ENCODE measurements around the gene ATRN. TPM values are rescaled to one million over a fixed set of nuclear protein-coding genes. Genes with fewer than 3 reads are reported as not detected.

ATRN gene
- total RNA-seq, 1 donor from 2014 or later = 33.5 TPM

- no peak for DNase-seq (ENCODE audit: low read depth)
Measured at GRCh38 chr20:3654326-3655130, 183.7 kb downstream of the ATRN start.

- DNase-seq (ENCODE audit: low read depth) = no peak
Measured at GRCh38 chr20:3655131-3655405, 184.2 kb downstream of the ATRN start.

GRCh38 chr20:3658019-3658715, 187.3 kb downstream of the ATRN start:
- no peak for DNase-seq (ENCODE audit: low read depth)

GRCh38 chr20:3658716-3659491, 188.1 kb downstream of the ATRN start:
- no peak for DNase-seq (ENCODE audit: low read depth)

- no peak for DNase-seq (ENCODE audit: low read depth)
Measured at GRCh38 chr20:3659492-3660261, 188.9 kb downstream of the ATRN start.

GRCh38 chr20:3660262-3661059, 189.6 kb downstream of the ATRN start:
- DNase-seq (ENCODE audit: low read depth) = no peak

GRCh38 chr20:3661060-3661813, 190.4 kb downstream of the ATRN start:
- DNase-seq (ENCODE audit: low read depth) = no peak

- no peak for DNase-seq (ENCODE audit: low read depth)
Measured at GRCh38 chr20:3661814-3662665, 191.2 kb downstream of the ATRN start.

- no peak for DNase-seq (ENCODE audit: low read depth)
Measured at GRCh38 chr20:3663031-3663701, 192.3 kb downstream of the ATRN start, which contains the start of gene GFRA4. GFRA4 (minus strand) TSS chr20:3663399; CDS start chr20:3663399, 0 bp downstream.

GRCh38 chr20:3663858-3664257, 193.0 kb downstream of the ATRN start:
- DNase-seq (ENCODE audit: low read depth) = no peak

- DNase-seq (ENCODE audit: low read depth) = no peak
Measured at GRCh38 chr20:3667434-3668037, 196.7 kb downstream of the ATRN start.

- no peak for DNase-seq (ENCODE audit: low read depth)
Measured at GRCh38 chr20:3669710-3670367, 199.0 kb downstream of the ATRN start.

- peak; percentile 44 for DNase-seq (ENCODE audit: low read depth)
Measured at GRCh38 chr20:3670511-3670910, 199.7 kb downstream of the ATRN start.

- no peak for DNase-seq (ENCODE audit: low read depth)
Measured at GRCh38 chr20:3670945-3671344, 200.1 kb downstream of the ATRN start.

- DNase-seq (ENCODE audit: low read depth) = no peak
Measured at GRCh38 chr20:3671986-3672546, 201.2 kb downstream of the ATRN start.

GRCh38 chr20:3672547-3673171, 201.8 kb downstream of the ATRN start:
- no peak for DNase-seq (ENCODE audit: low read depth)
